ENCODE data around the gene NBPF3.

Gene NBPF3

GRCh38 chr1:21499283-21499950 is 59.5 kb downstream of the NBPF3 start:
- no peak for DNase-seq (ENCODE audit: extremely low spot score)
- CTCF ChIA-PET: no interaction called here
- TF ChIP-seq ELF4 (IDR thresholded peaks at IDR 0.05): no peak
- TF ChIP-seq SP1 (IDR thresholded peaks at IDR 0.05): no peak
- TF ChIP-seq CTBP1 (IDR thresholded peaks at IDR 0.05; ENCODE audit: borderline replicate concordance): no peak
- TF ChIP-seq SUZ12 (IDR thresholded peaks at IDR 0.05): no peak
- no peak for TF ChIP-seq ZNF384 (IDR thresholded peaks at IDR 0.05)
- TF ChIP-seq ARNT (IDR thresholded peaks at IDR 0.05): no peak
- no peak for TF ChIP-seq NFRKB (IDR thresholded peaks at IDR 0.05)
- no peak for TF ChIP-seq BHLHE40 (IDR thresholded peaks at IDR 0.05; ENCODE audit: borderline replicate concordance)
- TF ChIP-seq TARDBP (IDR thresholded peaks at IDR 0.05): no peak
- TF ChIP-seq L3MBTL2 (conservative IDR thresholded peaks at IDR 0.05): no peak
- TF ChIP-seq LEF1 (IDR thresholded peaks at IDR 0.05; ENCODE audit: borderline replicate concordance): no peak
- TF ChIP-seq HDGF (IDR thresholded peaks at IDR 0.05; ENCODE audit: borderline replicate concordance): no peak
- no peak for TF ChIP-seq PKNOX1 (IDR thresholded peaks at IDR 0.05)
- POLR2A ChIA-PET: no interaction called here

- no peak for DNase-seq (ENCODE audit: extremely low spot score)
- TF ChIP-seq ELF4 (IDR thresholded peaks at IDR 0.05) (no peak), TARDBP (IDR thresholded peaks at IDR 0.05) (no peak), SP1 (IDR thresholded peaks at IDR 0.05) (no peak), FOXA1 (IDR thresholded peaks at IDR 0.05) (no peak), BHLHE40 (IDR thresholded peaks at IDR 0.05; ENCODE audit: borderline replicate concordance) (no peak)
- ChIA-PET CTCF (no interaction called here), POLR2A (no interaction called here)
These were observed 63.9 kb downstream of the NBPF3 start for GRCh38 chr1:21503706-21504377.

GRCh38 chr1:21506804-21507203 is 66.9 kb downstream of the NBPF3 start:
- CTCF ChIA-PET: interaction anchor here (0.7 to 1.4 kb wide), 2 partner anchors 30 to 442 kb away, joined by 4 to 5 read pairs; no protein-coding TSS in a partner anchor

GRCh38 chr1:21507511-21508270 is 67.8 kb downstream of the NBPF3 start:
- TF ChIP-seq FOXM1 (IDR thresholded peaks at IDR 0.05; ENCODE audit: borderline replicate concordance) (no peak), FOXA1 (IDR thresholded peaks at IDR 0.05) (no peak), HDGF (IDR thresholded peaks at IDR 0.05; ENCODE audit: borderline replicate concordance) (no peak), ELF4 (IDR thresholded peaks at IDR 0.05) (no peak), CTBP1 (IDR thresholded peaks at IDR 0.05; ENCODE audit: borderline replicate concordance) (no peak), FOXK2 (IDR thresholded peaks at IDR 0.05) (no peak), NFRKB (IDR thresholded peaks at IDR 0.05) (no peak), BHLHE40 (IDR thresholded peaks at IDR 0.05; ENCODE audit: borderline replicate concordance) (no peak), L3MBTL2 (conservative IDR thresholded peaks at IDR 0.05) (no peak), SP1 (IDR thresholded peaks at IDR 0.05) (no peak), SUZ12 (IDR thresholded peaks at IDR 0.05) (no peak)
- ChIA-PET POLR2A (no interaction called here), CTCF (interaction anchor here (0.7 kb wide), 1 partner anchor 441 kb away, joined by 4 read pairs; no protein-coding TSS in a partner anchor)
- DNase-seq (ENCODE audit: extremely low spot score): no peak

More at GRCh38 chr1:21506804-21507203, 66.9 kb downstream of the NBPF3 start:
- POLR2A ChIA-PET: no interaction called here
- TF ChIP-seq PKNOX1 (IDR thresholded peaks at IDR 0.05) (no peak), FOXA1 (IDR thresholded peaks at IDR 0.05) (no peak), CTBP1 (IDR thresholded peaks at IDR 0.05; ENCODE audit: borderline replicate concordance) (no peak), FOXM1 (IDR thresholded peaks at IDR 0.05; ENCODE audit: borderline replicate concordance) (no peak), SP1 (IDR thresholded peaks at IDR 0.05) (no peak), NFRKB (IDR thresholded peaks at IDR 0.05) (no peak), ZNF384 (IDR thresholded peaks at IDR 0.05) (no peak), L3MBTL2 (conservative IDR thresholded peaks at IDR 0.05) (no peak), FOXK2 (IDR thresholded peaks at IDR 0.05) (no peak), ARNT (IDR thresholded peaks at IDR 0.05) (no peak), SUZ12 (IDR thresholded peaks at IDR 0.05) (no peak), LEF1 (IDR thresholded peaks at IDR 0.05; ENCODE audit: borderline replicate concordance) (no peak), BHLHE40 (IDR thresholded peaks at IDR 0.05; ENCODE audit: borderline replicate concordance) (no peak), TARDBP (IDR thresholded peaks at IDR 0.05) (no peak), ELF4 (IDR thresholded peaks at IDR 0.05) (no peak), HDGF (IDR thresholded peaks at IDR 0.05; ENCODE audit: borderline replicate concordance) (no peak)
- DNase-seq (ENCODE audit: extremely low spot score): no peak

GRCh38 chr1:21508580-21509350 is 68.8 kb downstream of the NBPF3 start:
- CTCF ChIA-PET: interaction anchor here (0.6 kb wide), 1 partner anchor 26 kb away, joined by 3 read pairs; no protein-coding TSS in a partner anchor
- peak; percentile 91 for DNase-seq (ENCODE audit: extremely low spot score)
- POLR2A ChIA-PET: no interaction called here
- TF ChIP-seq FOXK2 (IDR thresholded peaks at IDR 0.05) (no peak), SP1 (IDR thresholded peaks at IDR 0.05) (no peak), FOXA1 (IDR thresholded peaks at IDR 0.05) (no peak), HDGF (IDR thresholded peaks at IDR 0.05; ENCODE audit: borderline replicate concordance) (no peak), ZNF384 (IDR thresholded peaks at IDR 0.05) (no peak), CTBP1 (IDR thresholded peaks at IDR 0.05; ENCODE audit: borderline replicate concordance) (no peak), LEF1 (IDR thresholded peaks at IDR 0.05; ENCODE audit: borderline replicate concordance) (no peak), ARNT (IDR thresholded peaks at IDR 0.05) (no peak), ELF4 (IDR thresholded peaks at IDR 0.05) (no peak), PKNOX1 (IDR thresholded peaks at IDR 0.05) (no peak), BHLHE40 (IDR thresholded peaks at IDR 0.05; ENCODE audit: borderline replicate concordance) (no peak), SUZ12 (IDR thresholded peaks at IDR 0.05) (no peak), L3MBTL2 (conservative IDR thresholded peaks at IDR 0.05) (no peak), NFRKB (IDR thresholded peaks at IDR 0.05) (no peak), FOXM1 (IDR thresholded peaks at IDR 0.05; ENCODE audit: borderline replicate concordance) (no peak), TARDBP (IDR thresholded peaks at IDR 0.05) (no peak)
